GM21576 (cell line): ENCODE measurements around the gene ARHGAP23.
"Not testable (repeated sequence)": the region's sequence is repeated elsewhere in the genome, so short reads cannot be mapped to it uniquely, and the experiment has no call there.

Experiments used
- ATAC-seq: cut with Tn5 transposase; IDR thresholded peaks from one replicate; pipeline ENCODE4 v1.9.1; 2021; ENCODE audit warnings: mild to moderate bottlenecking, moderate library complexity; ENCODE audit not compliant: unreplicated experiment

Gene ARHGAP23

DNA sequence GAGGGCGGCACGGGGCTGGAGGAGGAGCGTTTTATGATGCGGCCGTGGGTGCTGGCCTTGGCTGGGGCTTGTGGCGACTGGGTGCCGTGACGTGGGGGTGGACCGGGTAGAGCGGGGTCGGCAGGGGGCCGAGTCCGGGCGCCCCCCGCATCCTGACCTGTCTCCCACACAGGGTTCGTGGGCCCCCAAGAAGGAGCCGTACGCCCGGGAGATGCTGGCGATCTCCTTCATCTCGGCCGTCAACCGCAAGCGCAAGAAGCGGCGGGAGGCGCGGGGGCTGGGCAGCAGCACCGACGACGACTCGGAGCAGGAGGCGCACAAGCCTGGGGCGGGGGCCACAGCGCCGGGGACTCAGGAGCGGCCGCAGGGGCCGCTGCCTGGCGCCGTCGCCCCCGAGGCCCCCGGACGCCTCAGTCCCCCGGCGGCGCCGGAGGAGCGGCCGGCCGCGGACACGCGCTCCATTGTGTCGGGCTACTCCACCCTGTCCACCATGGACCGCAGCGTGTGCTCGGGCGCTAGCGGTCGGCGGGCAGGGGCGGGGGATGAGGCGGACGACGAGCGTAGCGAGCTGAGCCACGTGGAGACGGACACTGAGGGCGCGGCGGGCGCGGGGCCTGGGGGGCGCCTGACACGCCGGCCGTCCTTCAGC lies 81.6 kb downstream of the ARHGAP23 start:
- no peak for ATAC-seq

DNA sequence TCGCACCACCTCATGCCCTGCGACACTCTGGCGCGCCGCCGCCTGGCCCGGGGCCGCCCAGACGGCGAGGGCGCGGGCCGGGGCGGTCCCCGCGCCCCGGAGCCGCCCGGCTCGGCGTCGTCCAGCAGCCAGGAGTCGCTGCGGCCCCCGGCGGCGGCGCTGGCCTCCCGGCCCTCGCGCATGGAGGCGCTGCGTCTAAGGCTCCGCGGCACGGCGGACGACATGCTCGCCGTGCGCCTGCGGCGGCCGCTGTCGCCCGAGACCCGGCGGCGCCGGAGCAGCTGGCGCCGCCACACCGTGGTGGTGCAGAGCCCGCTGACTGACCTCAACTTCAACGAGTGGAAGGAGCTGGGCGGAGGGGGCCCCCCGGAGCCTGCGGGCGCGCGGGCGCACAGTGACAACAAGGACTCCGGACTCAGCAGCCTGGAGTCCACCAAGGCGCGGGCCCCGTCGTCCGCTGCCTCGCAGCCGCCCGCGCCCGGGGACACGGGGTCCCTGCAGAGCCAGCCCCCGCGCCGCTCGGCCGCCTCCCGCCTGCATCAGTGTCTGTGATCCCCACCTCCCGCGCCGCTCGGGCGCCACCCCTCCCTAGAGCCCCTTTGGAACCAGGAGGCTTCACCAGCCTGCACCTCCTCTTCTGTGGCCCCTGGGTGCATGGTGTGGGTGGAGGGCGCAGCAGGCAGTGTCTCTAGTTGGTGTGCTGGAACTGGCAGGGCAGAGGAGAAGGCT lies 82.3 kb downstream of the ARHGAP23 start:
- no peak for ATAC-seq

DNA sequence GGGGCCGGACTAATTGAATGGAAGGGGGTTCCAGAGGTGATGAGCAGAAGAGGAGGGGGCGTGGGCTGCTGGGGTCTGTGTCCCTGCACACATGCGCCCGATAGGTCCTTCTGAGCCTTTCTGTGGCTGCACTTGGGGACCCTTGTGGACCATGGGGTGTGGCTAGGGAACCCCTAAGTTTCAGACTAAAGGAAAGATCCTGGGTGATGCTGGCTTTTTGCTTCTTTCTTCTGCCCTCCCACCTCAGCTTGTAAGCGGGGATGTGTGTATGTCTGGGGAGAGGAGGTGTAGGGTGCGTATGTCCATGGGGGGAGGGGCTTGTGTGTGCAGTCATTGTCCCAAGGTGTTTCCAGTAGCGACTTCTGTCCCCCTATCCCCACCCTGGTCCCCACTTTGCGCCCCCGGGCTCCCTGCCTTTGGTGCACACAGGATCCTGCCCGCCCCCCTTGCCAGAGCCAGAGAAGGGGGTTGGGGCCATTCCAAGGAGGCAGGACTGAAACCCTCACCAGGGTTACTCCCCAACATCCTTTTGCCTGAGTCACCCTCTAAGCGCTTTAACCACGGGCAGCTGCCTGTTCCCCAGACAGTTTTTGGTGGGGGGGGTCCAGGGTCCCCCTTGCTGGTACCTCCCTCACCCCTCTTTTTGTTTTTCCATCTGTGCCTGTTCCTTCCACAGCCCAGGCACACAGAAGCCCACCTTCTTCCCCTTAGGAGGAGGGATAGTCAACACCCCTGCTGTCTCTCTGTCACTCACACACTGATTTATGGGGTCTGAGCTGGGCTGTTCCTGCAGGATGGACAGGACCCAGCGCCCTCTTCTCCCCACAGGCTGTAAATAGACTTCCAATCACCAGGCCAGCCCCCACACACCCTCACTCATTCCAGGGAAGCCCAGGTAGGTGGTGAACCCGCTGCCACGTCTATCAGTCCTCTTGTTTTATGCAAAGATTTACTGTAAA lies 83.2 kb downstream of the ARHGAP23 start:
- no peak for ATAC-seq

DNA sequence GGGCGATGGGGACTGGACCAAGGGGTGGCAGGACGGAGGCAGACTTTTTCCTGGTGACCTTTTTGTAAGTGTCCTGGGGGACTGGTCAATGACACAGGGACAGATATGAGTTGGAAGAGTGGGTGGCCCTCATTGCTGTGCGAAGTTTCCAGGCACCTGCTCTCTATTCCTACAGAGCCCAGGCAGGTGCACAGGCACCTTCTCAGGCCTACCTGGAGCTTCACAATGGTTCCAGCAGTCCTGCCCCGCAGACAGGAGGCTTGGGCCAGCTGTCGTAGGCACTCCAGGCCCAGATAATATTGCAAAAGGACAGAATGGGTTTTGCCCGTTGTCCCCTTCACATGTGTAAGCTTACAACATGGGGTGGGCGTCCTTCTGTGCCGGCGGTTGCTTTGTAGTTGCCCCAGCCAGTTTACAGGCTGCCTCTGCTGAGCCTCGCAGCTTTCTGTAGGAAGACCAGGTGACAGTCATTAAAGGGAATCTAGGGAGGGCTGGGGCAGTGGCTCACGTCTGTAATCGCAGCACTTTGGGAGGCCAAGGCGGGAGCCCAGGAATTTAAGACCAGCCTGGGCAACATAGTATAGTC lies 84.3 kb downstream of the ARHGAP23 start:
- no peak for ATAC-seq

DNA sequence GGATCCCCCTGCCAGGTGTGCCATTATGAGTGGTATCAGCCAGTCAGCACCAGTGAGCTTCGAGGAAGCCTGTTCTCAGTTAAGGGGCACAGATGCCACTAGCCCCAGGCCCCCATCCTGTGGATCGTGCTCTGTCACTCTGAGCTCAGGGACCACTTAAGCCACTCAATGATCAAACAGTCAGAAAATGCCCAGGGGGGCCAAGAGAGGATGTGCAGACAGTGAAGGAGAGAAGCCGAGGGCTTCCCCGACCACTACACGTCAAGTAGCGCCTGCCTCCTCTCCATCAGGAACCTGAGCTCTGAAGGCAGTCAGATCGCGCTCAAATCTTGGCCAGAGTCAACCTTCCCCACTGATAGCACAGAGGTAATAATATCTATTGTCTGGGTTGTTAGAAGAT lies 98.3 kb downstream of the ARHGAP23 start:
- ATAC-seq, result not testable (repeated sequence)

DNA sequence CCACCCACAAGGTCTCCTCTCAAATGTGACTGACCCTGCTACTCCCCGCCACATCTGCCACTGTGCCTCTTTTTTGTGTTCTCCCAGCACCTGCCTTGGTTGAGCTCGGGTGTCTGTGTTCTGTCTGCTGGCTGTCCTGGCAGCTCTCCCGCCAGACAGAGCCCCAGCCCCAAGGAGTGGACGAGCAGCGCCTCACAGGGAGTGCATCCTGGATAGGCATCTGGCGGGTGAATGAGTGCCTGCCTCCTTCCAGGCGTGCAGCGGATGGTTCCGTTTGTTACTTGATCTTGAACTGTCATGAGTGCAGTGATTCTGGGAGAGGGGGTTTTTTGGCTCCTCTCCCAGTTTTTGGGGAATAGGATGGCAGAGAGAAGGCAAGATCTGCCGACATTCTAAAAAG lies 99.9 kb downstream of the ARHGAP23 start:
- ATAC-seq, result not testable (repeated sequence)

DNA sequence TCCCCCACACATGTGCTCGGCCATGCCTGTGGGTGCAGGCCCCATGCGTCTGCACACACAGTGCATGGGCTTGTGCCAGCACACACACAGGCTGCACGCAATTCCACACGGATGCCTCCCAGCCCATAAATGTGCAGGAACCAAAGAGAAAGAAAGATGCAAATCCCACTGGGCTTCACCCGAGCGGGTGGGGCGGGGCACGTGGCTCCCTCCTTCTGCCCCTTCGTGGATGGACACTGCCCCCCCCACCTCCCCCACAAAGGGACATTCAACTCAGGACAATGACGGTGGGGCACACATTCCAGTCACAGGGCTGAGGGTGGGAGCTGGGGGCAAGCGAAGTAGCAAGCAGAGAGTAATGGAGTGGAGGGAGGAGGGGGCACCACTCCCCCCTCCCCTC lies 102.6 kb downstream of the ARHGAP23 start:
- not testable (repeated sequence) for ATAC-seq

DNA sequence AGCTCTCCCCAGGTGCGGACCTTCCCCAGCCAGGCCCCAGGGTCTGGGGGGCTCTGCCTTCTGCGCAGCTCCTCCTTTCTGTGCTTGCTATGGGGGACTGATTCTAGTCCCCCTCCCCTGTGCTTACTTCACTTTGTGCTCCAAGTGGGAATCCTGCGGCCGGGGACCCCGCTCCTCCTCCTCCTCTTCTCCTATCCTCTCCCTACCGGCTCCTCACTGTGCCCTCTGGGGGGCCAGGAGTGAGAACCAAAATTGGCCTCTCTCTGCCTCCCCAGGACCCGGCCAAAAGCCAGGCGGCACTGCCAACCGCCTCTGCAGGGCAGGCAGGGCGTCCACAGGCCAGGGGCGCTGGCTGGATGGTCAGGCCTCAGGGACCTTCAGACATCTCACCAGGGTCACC lies 103.5 kb downstream of the ARHGAP23 start:
- not testable (repeated sequence) for ATAC-seq

DNA sequence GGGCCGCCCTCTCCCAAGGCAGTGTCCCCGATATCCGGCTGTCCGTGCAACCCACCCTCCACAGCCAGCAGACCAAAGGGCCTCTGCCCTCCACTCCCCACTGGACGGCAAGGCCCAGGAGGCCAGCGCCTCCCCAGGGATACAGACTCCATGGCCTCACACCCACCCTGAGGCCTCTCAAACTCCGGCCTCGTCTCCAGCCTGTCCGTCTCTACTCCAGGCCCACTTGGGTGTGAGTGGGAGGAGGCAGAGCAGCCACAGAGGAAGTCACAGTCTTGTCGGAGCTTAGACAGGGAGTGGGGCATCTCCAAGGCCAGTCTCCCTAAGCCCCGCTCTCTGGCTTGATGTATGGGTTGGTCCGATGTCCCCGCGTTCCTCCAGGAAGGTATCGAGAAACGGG lies 104.2 kb downstream of the ARHGAP23 start:
- no peak for ATAC-seq

DNA sequence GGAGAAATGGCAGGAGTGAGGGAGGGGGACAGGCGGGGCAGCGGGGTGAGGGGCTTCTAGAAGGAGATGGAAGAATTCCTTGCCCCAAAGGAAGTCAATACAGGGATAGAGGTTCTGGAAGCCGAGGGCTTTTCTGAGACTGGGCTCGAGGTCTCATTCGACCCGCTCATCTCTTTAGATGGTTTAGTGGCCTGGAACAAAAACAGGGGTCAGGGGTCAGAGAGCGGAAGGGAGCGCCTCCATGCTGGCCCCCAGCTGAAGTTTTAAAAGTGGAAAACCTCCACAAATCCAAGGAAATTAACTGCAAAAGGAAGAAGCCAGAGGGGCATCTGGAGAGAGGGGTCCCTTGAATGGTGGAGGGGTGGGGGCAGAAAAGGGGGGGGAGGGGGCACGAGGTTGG lies 105.0 kb downstream of the ARHGAP23 start:
- no peak for ATAC-seq

DNA sequence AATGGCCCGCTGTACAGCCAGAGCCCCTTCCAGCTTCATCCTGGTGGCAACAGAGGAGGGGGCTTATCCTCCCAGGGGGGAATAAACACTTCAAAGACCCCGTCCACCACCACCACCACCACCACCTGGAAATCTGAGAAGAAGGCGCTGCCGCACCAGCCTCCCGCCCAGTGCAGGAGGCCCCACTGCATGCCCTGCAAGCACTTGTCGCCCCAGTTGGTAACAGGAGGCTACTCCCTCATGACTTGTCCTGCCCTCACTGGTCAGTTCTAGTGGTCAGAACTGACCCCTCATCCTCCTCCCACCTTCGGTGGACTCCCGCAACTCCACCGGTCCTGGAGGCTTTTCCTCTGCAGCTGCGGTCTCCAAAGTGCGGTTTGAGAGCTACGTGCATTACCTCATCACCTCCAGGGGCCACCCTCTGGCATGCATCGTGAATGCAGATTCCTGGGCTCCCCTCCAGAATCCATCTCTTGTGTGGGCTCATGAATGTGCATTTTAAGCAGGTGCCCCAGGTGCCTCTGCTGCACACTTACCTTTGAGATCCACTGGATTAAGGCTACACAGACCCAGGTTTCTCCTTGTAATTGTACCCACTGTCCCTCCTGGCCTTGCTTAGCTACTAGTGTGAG lies 105.7 kb downstream of the ARHGAP23 start:
- ATAC-seq, result no peak

DNA sequence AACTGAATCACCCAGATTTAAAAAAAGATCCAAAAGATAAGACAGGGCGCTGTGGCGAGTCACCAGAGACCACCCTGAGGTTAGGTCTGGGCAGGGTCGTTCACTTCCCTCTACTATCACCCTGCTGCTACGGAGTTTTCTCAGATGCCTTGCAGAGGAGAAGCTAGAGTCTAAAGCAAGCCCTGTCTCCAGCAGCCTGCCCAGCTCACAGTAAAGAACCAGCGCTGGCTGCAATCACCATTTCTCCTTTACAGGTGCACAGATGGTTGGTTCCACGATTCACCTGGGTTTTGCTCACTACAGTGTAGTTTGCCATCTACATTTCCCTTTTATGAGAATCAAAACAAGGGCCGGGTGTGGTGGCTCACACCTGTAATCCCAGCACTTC lies 106.2 kb downstream of the ARHGAP23 start:
- ATAC-seq, result no peak

DNA sequence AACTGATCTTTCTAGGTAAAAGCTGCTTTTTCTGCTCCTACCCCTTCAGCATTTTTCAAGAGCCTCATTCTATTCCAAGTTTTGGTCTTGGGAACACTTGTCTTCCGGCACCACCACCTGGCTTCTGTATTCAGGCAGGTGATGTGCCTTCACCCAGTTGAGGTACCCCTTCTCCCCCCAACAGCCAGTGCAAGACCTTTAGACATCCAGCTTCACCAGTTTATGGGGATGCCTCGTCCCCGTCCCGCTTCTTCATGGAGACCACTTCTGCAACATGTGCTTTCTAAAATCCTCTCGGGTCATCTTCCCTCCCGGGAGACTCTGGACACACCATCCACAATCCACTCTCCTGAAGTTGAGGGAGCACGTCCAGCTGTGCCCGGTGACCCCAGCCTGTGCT lies 107.6 kb downstream of the ARHGAP23 start:
- no peak for ATAC-seq

DNA sequence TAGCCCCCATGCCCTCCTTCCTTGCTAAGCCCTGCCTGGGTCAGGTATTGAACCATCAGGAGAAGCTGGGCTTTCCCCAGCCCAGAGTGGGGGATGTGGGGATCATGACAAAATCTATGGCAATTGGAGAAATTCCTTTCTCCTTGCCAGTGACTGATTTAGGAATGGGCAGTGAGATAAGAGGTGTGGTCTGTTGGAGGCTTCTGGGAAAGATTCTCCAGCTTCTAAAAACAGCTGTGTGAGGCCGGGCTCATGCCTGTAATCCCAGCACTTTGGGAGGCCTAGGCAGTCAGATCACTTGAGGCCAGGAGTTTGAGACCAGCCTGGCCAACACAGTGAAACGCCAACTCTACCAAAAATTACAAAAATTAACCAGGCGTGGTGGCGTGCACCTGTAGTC lies 108.4 kb downstream of the ARHGAP23 start:
- ATAC-seq, result no peak

DNA sequence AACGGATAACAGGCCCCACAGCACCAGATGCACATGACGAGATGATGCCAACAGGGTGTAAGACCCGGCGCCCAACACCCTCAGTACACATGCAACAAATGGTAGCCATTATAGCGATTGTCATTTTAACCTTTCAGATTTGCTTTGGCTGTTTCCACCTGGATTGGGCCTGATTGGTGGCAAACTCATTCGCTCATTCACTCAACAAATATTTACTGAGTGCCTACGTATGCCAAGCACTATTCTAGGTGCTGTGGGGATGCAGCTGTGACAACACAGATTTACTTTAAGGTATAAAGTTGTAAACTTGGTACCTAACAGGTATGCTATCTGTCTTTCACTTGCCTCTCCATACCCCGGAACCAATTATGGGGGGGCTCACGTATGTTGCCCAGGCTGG lies 110.6 kb downstream of the ARHGAP23 start:
- no peak for ATAC-seq

DNA sequence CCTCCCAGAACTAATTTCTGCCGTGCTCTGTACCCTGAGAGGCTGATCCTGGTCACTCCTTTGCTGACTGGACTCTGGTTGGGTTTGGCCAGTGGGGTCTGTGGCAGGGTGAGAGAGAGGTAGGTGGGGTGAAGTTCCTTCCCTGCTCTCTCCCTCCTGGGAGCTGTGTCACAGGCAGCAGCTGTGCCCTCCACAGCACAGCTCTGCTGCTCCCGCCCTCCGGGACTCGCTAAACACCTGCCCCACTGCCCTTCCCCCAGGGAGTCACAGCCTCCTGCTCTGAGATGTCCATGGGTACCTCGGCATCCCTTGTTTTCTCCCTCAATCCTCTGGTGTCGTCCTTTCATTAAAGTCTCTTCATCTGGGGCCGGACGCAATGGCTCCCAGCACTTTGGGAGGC lies 111.1 kb downstream of the ARHGAP23 start:
- no peak for ATAC-seq

DNA sequence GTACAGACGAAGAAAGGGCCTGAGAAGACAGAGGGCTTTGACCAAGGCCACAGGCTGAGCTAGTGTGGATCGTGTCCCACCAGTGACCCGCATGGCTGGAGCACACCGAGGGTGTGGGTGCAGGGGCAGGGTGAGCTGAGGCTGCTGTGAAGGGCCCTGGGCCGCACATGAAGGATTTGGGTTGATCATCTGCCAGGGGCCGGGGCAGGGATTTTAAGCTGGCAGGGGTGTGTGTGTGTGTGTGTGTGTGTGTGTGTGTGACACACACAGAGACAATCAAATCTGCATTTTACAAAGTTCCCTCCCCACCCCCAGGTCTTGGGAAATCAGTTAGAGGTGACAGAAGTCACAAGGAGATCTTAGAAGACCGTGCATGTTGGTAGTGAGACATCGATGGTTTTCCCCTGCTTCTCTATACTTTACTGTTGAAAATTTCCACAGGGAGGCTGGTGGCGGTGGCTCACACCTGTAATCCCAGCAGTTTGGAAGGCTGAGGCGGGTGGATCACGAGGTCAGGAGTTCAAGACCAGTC lies 112.3 kb downstream of the ARHGAP23 start:
- ATAC-seq, result no peak

DNA sequence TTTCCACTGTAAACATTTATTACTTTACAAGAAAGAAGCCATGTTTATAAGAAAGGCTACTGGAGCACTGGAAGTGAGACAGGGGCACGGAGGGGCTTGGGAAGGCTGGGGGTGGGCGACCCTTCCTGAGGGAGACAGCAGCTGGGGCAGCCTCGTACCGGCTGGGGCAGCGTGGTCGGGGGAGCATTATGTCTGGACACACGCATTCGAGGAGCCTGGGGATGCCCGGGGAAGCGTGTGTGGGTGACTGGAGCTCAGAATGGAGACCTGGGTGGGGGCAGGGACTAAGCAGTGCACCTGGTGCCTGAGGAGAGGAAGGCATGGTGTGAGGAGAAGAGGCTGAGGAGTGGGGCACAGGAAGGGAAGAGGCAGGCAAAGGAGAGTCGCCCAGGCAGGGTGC lies 113.0 kb downstream of the ARHGAP23 start:
- no peak for ATAC-seq

DNA sequence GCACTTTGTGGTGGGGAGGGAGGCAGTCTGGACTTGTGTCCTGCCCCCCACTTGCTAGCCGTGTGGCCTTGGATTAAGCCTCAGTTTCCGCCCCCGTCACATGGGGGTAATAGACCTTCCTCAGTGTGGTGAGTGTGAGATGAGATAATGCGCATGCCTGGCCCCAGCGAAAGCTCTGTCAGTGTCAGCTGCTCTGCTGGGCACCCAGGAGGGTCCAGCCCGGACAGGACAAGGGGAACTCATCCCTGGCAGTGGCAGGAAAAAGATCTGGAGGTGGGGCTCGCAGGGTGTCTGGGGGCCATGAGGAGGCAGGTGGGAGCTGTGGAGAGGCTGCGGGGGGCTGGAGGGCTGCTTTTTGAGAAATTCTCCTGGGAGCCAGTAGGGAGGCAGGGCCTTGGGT lies 114.0 kb downstream of the ARHGAP23 start:
- no peak for ATAC-seq

DNA sequence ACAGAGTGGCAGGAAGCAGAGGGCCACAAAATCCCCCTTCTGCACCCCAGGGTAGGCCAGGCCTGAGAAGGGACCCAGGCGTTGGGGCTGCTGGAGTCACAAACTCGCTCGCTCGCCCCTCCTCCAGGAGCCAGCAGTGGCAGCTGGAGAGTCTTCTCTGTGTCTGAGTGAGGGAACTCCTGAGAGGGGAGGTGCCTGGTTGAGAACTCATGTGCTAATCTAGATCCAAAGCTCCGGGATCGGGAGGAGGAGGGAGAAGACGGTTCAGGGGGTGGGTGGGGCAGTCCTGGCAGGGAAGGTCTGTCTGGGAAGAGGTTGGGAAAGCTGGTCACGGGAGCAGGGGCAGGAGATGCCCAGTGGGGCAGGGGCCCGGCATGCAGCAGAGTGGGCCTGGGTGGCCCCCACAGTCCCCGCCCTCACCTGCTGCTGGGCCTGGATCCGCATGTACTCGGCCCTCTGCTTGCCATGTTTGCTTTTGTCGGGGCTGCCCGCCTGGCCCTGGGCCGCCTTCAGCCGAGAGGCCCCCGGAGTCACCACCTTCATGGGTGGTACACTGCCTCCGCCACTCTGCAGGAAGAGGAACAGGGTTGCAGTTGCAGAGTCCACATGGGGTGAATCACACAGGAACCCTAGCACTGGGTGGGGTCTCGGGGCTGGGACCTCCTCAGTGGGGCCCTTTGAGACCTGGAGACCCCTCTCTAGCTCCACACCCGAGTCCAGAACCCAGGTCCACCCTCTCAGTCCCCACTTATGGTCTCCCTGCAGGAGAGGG lies 115.3 kb downstream of the ARHGAP23 start:
- ATAC-seq, result no peak
